Fibroblast of pulmonary artery (primary cell): ENCODE measurements around the gene UBE2J1.

ENCODE experiments used
- DNase-seq: peaks from one replicate; pipeline ENCODE4 v3.0.0-alpha.2; 2010; ENCODE audit warnings: low read depth
- H3K4me3 ChIP-seq: replicated peaks from 2 replicates; pipeline ENCODE4 v1.5.1; 2011; ENCODE audit warnings: low read depth, mild to moderate bottlenecking, control low read depth, low read length, moderate library complexity
- CTCF ChIP-seq: IDR thresholded peaks from 2 replicates; pipeline ENCODE4 v1.5.1; 2011; ENCODE audit warnings: mild to moderate bottlenecking, control low read depth, low read length, inconsistent platforms; ENCODE audit errors: missing control alignments

The UBE2J1 gene

GRCh38 chr6:89361171-89361570 lies 8.6 kb upstream of the UBE2J1 start:
- no peak overlapping the region for H3K4me3 ChIP-seq
- TF ChIP-seq CTCF = no peak
- no peak for DNase-seq

- DNase-seq = no peak
- no peak for TF ChIP-seq CTCF
- no peak overlapping the region for H3K4me3 ChIP-seq
Measured at GRCh38 chr6:89360415-89360999, 8.0 kb upstream of the UBE2J1 start.

- TF ChIP-seq CTCF = no peak
Measured at GRCh38 chr6:89359561-89359960, 7.0 kb upstream of the UBE2J1 start.

GRCh38 chr6:89357390-89357789 lies 4.9 kb upstream of the UBE2J1 start:
- no peak overlapping the region for H3K4me3 ChIP-seq
- DNase-seq = no peak
- no peak for TF ChIP-seq CTCF

More at GRCh38 chr6:89359561-89359960, 7.0 kb upstream of the UBE2J1 start:
- no peak overlapping the region for H3K4me3 ChIP-seq
- no peak for DNase-seq

- no peak for TF ChIP-seq CTCF
Measured at GRCh38 chr6:89356642-89357170, 4.2 kb upstream of the UBE2J1 start.

GRCh38 chr6:89355511-89356194 lies 3.1 kb upstream of the UBE2J1 start:
- no peak overlapping the region for H3K4me3 ChIP-seq
- DNase-seq = no peak
- TF ChIP-seq CTCF = no peak

More at GRCh38 chr6:89356642-89357170, 4.2 kb upstream of the UBE2J1 start:
- H3K4me3 ChIP-seq = no peak overlapping the region
- DNase-seq = no peak
